OCI-LY7 (cell line): ENCODE results near the gene POLD2. TPM values are rescaled to one million over a fixed set of nuclear protein-coding genes. Genes with fewer than 3 reads are reported as not detected.

Experiments
- BruUV-seq: library from RNA; stranded (reverse); fragments of 400-500 nt; replicated peaks from 2 replicates; lab custom pipeline; 2021; lab: Mats Ljungman, UMichigan
- CTCF ChIA-PET: fragments of 300-600 bp; sonication (Branson Sonifier 250); formaldehyde crosslinking; loops from one replicate; lab custom pipeline; 2022; ENCODE audit warnings: antibody characterized with exemption; ENCODE audit not compliant: unreplicated experiment; lab: Charles Lee
- POLR2A ChIA-PET: fragments of 300-600 bp; sonication (Branson Sonifier 250); formaldehyde crosslinking; loops from one replicate; lab custom pipeline; 2022; ENCODE audit warnings: antibody characterized with exemption; lab: Charles Lee
- DNase-seq: peaks from one replicate; pipeline ENCODE4 v3.0.0-alpha.2; 2015; ENCODE audit warnings: low spot score
- H2AFZ ChIP-seq: fragments of 200-600 bp; sonication (generic), shearing (Covaris generic); 2 replicates; pipeline ENCODE4 v1.6.1; 2014; ENCODE audit warnings: mild to moderate bottlenecking, antibody characterized with exemption, low read length, moderate library complexity
- H3K27ac ChIP-seq: fragments of 200-600 bp; sonication (generic); 2 replicates; pipeline ENCODE4 v1.5.1; 2014; ENCODE audit warnings: mixed run types, low read depth, mild to moderate bottlenecking, moderate library complexity, low read length, inconsistent platforms; ENCODE audit not compliant: poor library complexity, severe bottlenecking
- H3K36me3 ChIP-seq: fragments of 200-600 bp; sonication (generic); 2 replicates; pipeline ENCODE4 v1.6.1; 2014; ENCODE audit warnings: mild to moderate bottlenecking, antibody characterized with exemption, low read length, moderate library complexity, mixed read lengths; ENCODE audit not compliant: insufficient read depth
- H3K4me1 ChIP-seq: fragments of 200-600 bp; sonication (generic); 2 replicates; pipeline ENCODE4 v1.5.1; 2014; ENCODE audit warnings: mild to moderate bottlenecking, low read length; ENCODE audit not compliant: insufficient read depth, poor library complexity, severe bottlenecking
- H3K4me2 ChIP-seq: fragments of 200-600 bp; sonication (generic); 2 replicates; pipeline ENCODE4 v1.6.1; 2014; ENCODE audit warnings: mild to moderate bottlenecking, low read length
- H3K4me3 ChIP-seq: fragments of 200-600 bp; sonication (generic); 2 replicates; pipeline ENCODE4 v1.5.1; 2014; ENCODE audit warnings: mild to moderate bottlenecking, low read depth, low read length; ENCODE audit not compliant: poor library complexity, severe bottlenecking
- H3K79me2 ChIP-seq: fragments of 200-600 bp; sonication (generic); 2 replicates; pipeline ENCODE4 v1.6.1; 2016; ENCODE audit warnings: low read depth, mild to moderate bottlenecking, low read length, moderate library complexity, mixed read lengths; ENCODE audit not compliant: insufficient read depth
- H3K9me2 ChIP-seq: fragments of 200-600 bp; sonication (generic); 2 replicates; pipeline ENCODE4 v1.6.1; 2016; ENCODE audit warnings: mild to moderate bottlenecking, low read length, mixed read lengths; ENCODE audit not compliant: insufficient read depth
- H3K9me3 ChIP-seq: fragments of 200-600 bp; sonication (generic); 2 replicates; pipeline ENCODE4 v1.6.1; 2014; ENCODE audit warnings: mild to moderate bottlenecking, mixed run types, low read length, mixed read lengths
- H4K20me1 ChIP-seq: fragments of 200-600 bp; sonication (generic); 2 replicates; pipeline ENCODE4 v1.6.1; 2014; ENCODE audit warnings: mild to moderate bottlenecking, antibody characterized with exemption, low read length, moderate library complexity, mixed read lengths; ENCODE audit not compliant: insufficient read depth
- CTCF ChIP-seq: fragments of 200-600 bp; sonication (generic); conservative IDR thresholded peaks from 2 replicates; pipeline ENCODE4 v1.5.1; 2014; ENCODE audit warnings: mild to moderate bottlenecking, antibody characterized with exemption, low read length, moderate library complexity, mixed read lengths
- EZH2phosphoT487 ChIP-seq: fragments of 200-600 bp; sonication (generic); IDR thresholded peaks from 2 replicates; pipeline ENCODE4 v1.6.1; 2018; ENCODE audit warnings: low read depth, borderline replicate concordance, mild to moderate bottlenecking, mixed run types, antibody characterized with exemption, low read length, moderate library complexity, mixed read lengths
- intact Hi-C: fragments of 100-400 bp; cut with micrococcal nuclease; formaldehyde crosslinking; loops from one replicate; pipeline ENCODE4 v1.10.0; 2022; ENCODE audit not compliant: unreplicated experiment
- total RNA-seq, 2 experiments: library from RNA; depleted of rRNA in 1 of 2; stranded (reverse); fragments of >200 nt in 1 of 2; shearing (Covaris generic) in 1 of 2; gene quantifications; 2 replicates each; pipeline ENCODE4 v1.2.3, GENCODE V29; 2014 to 2022

The POLD2 gene
- total RNA-seq, 2 experiments from 2014 or later, result 230 to 261 TPM

GRCh38 chr7:44111761-44112160, 11.6 kb downstream of the POLD2 start:
- no peaks in the 10 kb centered on the region for H3K9me2 ChIP-seq
- ChIA-PET POLR2A (interaction anchor here (1.3 kb wide), 1 partner anchor 14 kb away, joined by 3 read pairs; no protein-coding TSS in a partner anchor), CTCF (interaction anchor here (0.6 kb wide), 1 partner anchor 639 kb away, joined by 5 read pairs; no protein-coding TSS in a partner anchor)
- H3K79me2 ChIP-seq, result no peaks in the 10 kb centered on the region
- H3K4me2 ChIP-seq, result no peak overlapping the region
- H3K4me3 ChIP-seq, result no peak overlapping the region
- H3K9me3 ChIP-seq, result no peaks in the 10 kb centered on the region
- no TSS peak for BruUV-seq
- peaks cover 60% of the 10 kb centered on the region for H3K36me3 ChIP-seq
- TF ChIP-seq EZH2phosphoT487, result no peak
- TF ChIP-seq CTCF, result no peak
- intact Hi-C loops, result no loop called here
- H3K27ac ChIP-seq, result no peak overlapping the region
- H3K4me1 ChIP-seq, result peaks cover 10% of the 10 kb centered on the region
- peak; percentile 41 for DNase-seq
- H4K20me1 ChIP-seq, result no peaks in the 10 kb centered on the region
- H2AFZ ChIP-seq, result no peak overlapping the region

DNA sequence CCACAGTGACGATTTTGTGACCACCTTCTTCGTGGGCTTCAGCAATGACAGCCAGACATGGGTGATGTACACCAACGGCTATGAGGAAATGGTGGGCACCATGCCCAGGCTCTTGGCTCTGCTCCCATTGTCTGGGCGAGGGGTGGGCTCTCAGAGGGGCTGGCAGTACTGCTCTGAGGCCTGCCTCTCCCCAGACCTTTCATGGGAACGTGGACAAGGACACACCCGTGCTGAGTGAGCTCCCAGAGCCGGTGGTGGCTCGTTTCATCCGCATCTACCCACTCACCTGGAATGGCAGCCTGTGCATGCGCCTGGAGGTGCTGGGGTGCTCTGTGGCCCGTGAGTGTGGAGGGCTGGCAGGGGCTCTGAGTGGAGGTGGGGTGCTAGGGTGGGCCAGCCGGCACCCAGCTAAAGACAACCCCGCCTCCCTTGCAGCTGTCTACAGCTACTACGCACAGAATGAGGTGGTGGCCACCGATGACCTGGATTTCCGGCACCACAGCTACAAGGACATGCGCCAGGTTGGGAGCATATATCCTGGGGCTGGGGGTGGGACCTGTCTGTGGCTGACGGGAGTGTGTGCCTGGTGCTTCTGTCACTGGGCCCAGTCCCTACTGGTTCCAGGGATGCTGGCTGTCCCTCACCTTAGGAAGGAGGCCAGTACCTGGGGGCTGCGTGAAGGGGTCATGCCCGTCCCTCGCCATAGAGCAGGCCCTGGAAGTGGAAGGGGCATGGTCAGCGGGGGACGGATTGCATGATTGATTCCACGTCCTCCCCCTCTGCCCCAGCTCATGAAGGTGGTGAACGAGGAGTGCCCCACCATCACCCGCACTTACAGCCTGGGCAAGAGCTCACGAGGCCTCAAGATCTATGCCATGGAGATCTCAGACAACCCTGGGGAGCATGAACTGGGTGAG, 12.4 kb downstream of the POLD2 start:
- H3K9me3 ChIP-seq, result no peaks in the 10 kb centered on the region
- TF ChIP-seq CTCF (no peak), EZH2phosphoT487 (no peak)
- no peak overlapping the region for H3K4me2 ChIP-seq
- H3K4me1 ChIP-seq, result peaks cover 13% of the 10 kb centered on the region
- CTCF ChIA-PET, result interaction anchor here (0.5 to 0.6 kb wide), 2 partner anchors 10 to 640 kb away, joined by 4 to 5 read pairs; no protein-coding TSS in a partner anchor
- H3K36me3 ChIP-seq, result peaks cover 52% of the 10 kb centered on the region
- no peak overlapping the region for H3K27ac ChIP-seq
- intact Hi-C loops, result no loop called here
- DNase-seq, result no peak
- no peaks in the 10 kb centered on the region for H4K20me1 ChIP-seq
- no TSS peak for BruUV-seq
- no peak overlapping the region for H3K4me3 ChIP-seq
- no peaks in the 10 kb centered on the region for H3K79me2 ChIP-seq
- H3K9me2 ChIP-seq, result no peaks in the 10 kb centered on the region
- POLR2A ChIA-PET, result interaction anchor here (1.3 kb wide), 1 partner anchor 14 kb away, joined by 3 read pairs; no protein-coding TSS in a partner anchor
- H2AFZ ChIP-seq, result no peak overlapping the region
